Gastroesophageal sphincter (tissue), 4 donors: Measurements from ENCODE around the gene BCAS3. TPM values are rescaled to one million over a fixed set of nuclear protein-coding genes. Genes with fewer than 3 reads are reported as not detected.

Source experiments
- ATAC-seq: fragments of 150-250 bp; one replicate; pipeline ENCODE4 v1.9.1; 2016; ENCODE audit warnings: mild to moderate bottlenecking, moderate library complexity
- H3K27ac ChIP-seq, 4 donors: fragments of 200-600 bp; sonication (generic) in 3 of 4; 1 replicate in 3 of 4; 2 replicates in 1 of 4; pipeline ENCODE4 v1.5.1; 2016 to 2019
- H3K27me3 ChIP-seq: fragments of 200-600 bp; sonication (generic); one replicate; pipeline ENCODE4 v1.5.1; 2019
- H3K36me3 ChIP-seq, 2 donors: fragments of 200-600 bp; sonication (generic); one replicate each; pipeline ENCODE4 v1.5.1; 2019; ENCODE audit warnings: control low read depth in 1 of 2
- H3K4me1 ChIP-seq, 3 donors: fragments of 200-600 bp; sonication (generic); 1 replicate in 2 of 3; 2 replicates in 1 of 3; pipeline ENCODE4 v1.5.1; 2016 to 2019; ENCODE audit warnings: control low read depth in 2 of 3
- H3K4me3 ChIP-seq, 2 donors: fragments of 200-600 bp; sonication (generic); one replicate each; pipeline ENCODE4 v1.5.1; 2019; ENCODE audit warnings: mild to moderate bottlenecking in 1 of 2, moderate library complexity in 1 of 2
- H3K9me3 ChIP-seq, 3 donors: fragments of 200-600 bp; sonication (generic); one replicate each; pipeline ENCODE4 v1.5.1; 2017 to 2019; ENCODE audit warnings: control low read depth in 2 of 3
- EP300 ChIP-seq: sonication (generic); formaldehyde crosslinking; IDR thresholded peaks from one replicate; pipeline ENCODE4 v1.6.1; 2017; ENCODE audit warnings: antibody characterized with exemption, mild to moderate bottlenecking
- POLR2A ChIP-seq, 2 donors: fragments of 450-650 bp; IDR thresholded peaks; one replicate each; pipeline ENCODE4 v1.6.1; 2017; ENCODE audit warnings: antibody characterized with exemption in 2 of 2, mild to moderate bottlenecking in 2 of 2, moderate library complexity in 1 of 2
- POLR2AphosphoS5 ChIP-seq: sonication (generic); formaldehyde crosslinking; IDR thresholded peaks from one replicate; pipeline ENCODE4 v1.6.1; 2017; ENCODE audit warnings: antibody characterized with exemption
- WGBS, 2 donors: methylation state at CpG; one replicate each; pipeline ENCODE4 v1.1.5; 2018; ENCODE audit warnings: low coverage in 1 of 2; 5-methylcytosine and 5-hydroxymethylcytosine counted together
- total RNA-seq, 4 donors: library from RNA; depleted of rRNA; stranded (reverse); fragments of >200 nt; gene quantifications; one replicate each; pipeline ENCODE4 v1.1.0, GENCODE V29; 2016
- TF ChIP-seq, protein P1 (sequence below), 4 experiments: fragments of 200-600 bp in 2 of 4; fragments of 450-650 bp in 2 of 4; sonication (generic) in 1 of 4; IDR thresholded peaks; one replicate each; pipeline ENCODE4 v1.5.1; 2017 to 2019; ENCODE audit warnings: antibody characterized with exemption in 4 of 4, mild to moderate bottlenecking in 2 of 4, moderate library complexity in 2 of 4

BCAS3 gene
- total RNA-seq, 4 donors from 2014 or later: 18.8 to 37.0 (median 34.5) TPM

- no peaks in the 10 kb centered on the region for H3K27me3 ChIP-seq
- TF ChIP-seq POLR2A (IDR thresholded peaks at IDR 0.05) (no peak), POLR2AphosphoS5 (no peak), EP300 (no peak)
- H3K4me1 ChIP-seq: peaks cover 0 to 19% (median 0%) of the 10 kb centered on the region in 3 donors
- no peaks in the 10 kb centered on the region for H3K36me3 ChIP-seq
- H3K9me3 ChIP-seq: no peaks in the 10 kb centered on the region
- ATAC-seq: no peak
- peak overlapping the region in 2 of 4 donors; percentile 8 to 19 for H3K27ac ChIP-seq
- H3K4me3 ChIP-seq: no peak overlapping the region
- WGBS, 2 donors: 100% methylated on average over 1 of the region's 1 CpG
Observed at GRCh38 chr17:61218438-61218837, 540.8 kb downstream of the BCAS3 start.

- H3K36me3 ChIP-seq: no peaks in the 10 kb centered on the region
- H3K4me3 ChIP-seq: no peak overlapping the region
- H3K27ac ChIP-seq: peak overlapping the region in 3 of 4 donors; percentile 38 to 52 (median 47)
- peak; percentile 58 for ATAC-seq
- H3K9me3 ChIP-seq: no peaks in the 10 kb centered on the region
- WGBS, 2 donors: 63 to 70% methylated on average over 2 to 3 of the region's 3 CpGs
- peaks cover 0 to 19% (median 0%) of the 10 kb centered on the region in 3 donors for H3K4me1 ChIP-seq
- H3K27me3 ChIP-seq: no peaks in the 10 kb centered on the region
- TF ChIP-seq EP300 (no peak), POLR2AphosphoS5 (no peak), POLR2A (IDR thresholded peaks at IDR 0.05) (no peak)
- TF ChIP-seq, protein P1, sequence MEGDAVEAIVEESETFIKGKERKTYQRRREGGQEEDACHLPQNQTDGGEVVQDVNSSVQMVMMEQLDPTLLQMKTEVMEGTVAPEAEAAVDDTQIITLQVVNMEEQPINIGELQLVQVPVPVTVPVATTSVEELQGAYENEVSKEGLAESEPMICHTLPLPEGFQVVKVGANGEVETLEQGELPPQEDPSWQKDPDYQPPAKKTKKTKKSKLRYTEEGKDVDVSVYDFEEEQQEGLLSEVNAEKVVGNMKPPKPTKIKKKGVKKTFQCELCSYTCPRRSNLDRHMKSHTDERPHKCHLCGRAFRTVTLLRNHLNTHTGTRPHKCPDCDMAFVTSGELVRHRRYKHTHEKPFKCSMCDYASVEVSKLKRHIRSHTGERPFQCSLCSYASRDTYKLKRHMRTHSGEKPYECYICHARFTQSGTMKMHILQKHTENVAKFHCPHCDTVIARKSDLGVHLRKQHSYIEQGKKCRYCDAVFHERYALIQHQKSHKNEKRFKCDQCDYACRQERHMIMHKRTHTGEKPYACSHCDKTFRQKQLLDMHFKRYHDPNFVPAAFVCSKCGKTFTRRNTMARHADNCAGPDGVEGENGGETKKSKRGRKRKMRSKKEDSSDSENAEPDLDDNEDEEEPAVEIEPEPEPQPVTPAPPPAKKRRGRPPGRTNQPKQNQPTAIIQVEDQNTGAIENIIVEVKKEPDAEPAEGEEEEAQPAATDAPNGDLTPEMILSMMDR (IDR thresholded peaks at IDR 0.05): no peak
Observed at GRCh38 chr17:61219460-61219859, 541.8 kb downstream of the BCAS3 start.

DNA sequence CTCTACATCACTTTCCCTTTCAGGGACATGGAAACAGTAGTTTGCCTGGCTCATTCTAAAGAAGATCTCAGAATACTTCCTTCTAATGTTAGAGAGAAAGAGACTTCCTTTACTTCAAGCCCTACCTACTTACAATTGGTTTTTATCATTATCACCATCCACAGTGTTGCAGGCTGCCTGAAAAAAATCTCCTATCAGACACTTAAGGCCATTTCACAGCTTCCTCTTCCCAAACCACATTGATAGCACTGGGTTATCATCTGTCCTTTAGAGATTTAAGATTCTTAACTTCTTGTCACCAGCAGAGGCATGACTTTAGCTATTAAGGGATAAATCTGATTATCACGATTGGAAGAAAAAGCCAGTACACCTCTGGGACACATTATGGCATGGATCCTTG is 543.5 kb downstream of the BCAS3 start:
- Histone ChIP-seq H3K9me3 (no peaks in the 10 kb centered on the region), H3K36me3 (no peaks in the 10 kb centered on the region), H3K4me1 (peaks cover 0 to 19% (median 0%) of the 10 kb centered on the region in 3 donors), H3K27me3 (no peaks in the 10 kb centered on the region), H3K4me3 (no peak overlapping the region), H3K27ac (no peak overlapping the region)
- TF ChIP-seq POLR2AphosphoS5 (no peak), POLR2A (IDR thresholded peaks at IDR 0.05) (no peak), EP300 (no peak)
- TF ChIP-seq, protein P1 (IDR thresholded peaks at IDR 0.05): no peak
- no peak for ATAC-seq
- 92% methylated on average over 1 of the region's 1 CpG; no CpG with 5 or more reads in 1 of the 2 donors for WGBS, 2 donors

GRCh38 chr17:61221597-61222471 is 544.2 kb downstream of the BCAS3 start:
- no peak overlapping the region for H3K27ac ChIP-seq
- TF ChIP-seq, protein P1 (IDR thresholded peaks at IDR 0.05): no peak
- TF ChIP-seq EP300: no peak
- TF ChIP-seq POLR2A (IDR thresholded peaks at IDR 0.05): no peak
- TF ChIP-seq POLR2AphosphoS5: no peak
- H3K36me3 ChIP-seq: no peaks in the 10 kb centered on the region
- no peak for ATAC-seq
- no peaks in the 10 kb centered on the region for H3K27me3 ChIP-seq
- H3K9me3 ChIP-seq: no peaks in the 10 kb centered on the region
- H3K4me3 ChIP-seq: no peak overlapping the region
- 83 to 91% methylated on average over 8 of the region's 8 CpGs for WGBS, 2 donors
- peaks cover 0 to 19% (median 0%) of the 10 kb centered on the region in 3 donors for H3K4me1 ChIP-seq

GRCh38 chr17:61223725-61224124 is 546.1 kb downstream of the BCAS3 start:
- Histone ChIP-seq H3K27me3 (no peaks in the 10 kb centered on the region), H3K4me1 (peaks cover 0 to 12% (median 0%) of the 10 kb centered on the region in 3 donors), H3K4me3 (no peak overlapping the region), H3K27ac (no peak overlapping the region), H3K36me3 (no peaks in the 10 kb centered on the region), H3K9me3 (no peaks in the 10 kb centered on the region)
- ATAC-seq: no peak
- TF ChIP-seq EP300 (no peak), POLR2A (IDR thresholded peaks at IDR 0.05) (no peak), POLR2AphosphoS5 (no peak)
- TF ChIP-seq, protein P1 (IDR thresholded peaks at IDR 0.05): no peak
- WGBS, 2 donors: 100% methylated on average over 1 of the region's 1 CpG
